H9 (cell line): ENCODE results near the gene TBC1D1. TPM values are rescaled to one million over a fixed set of nuclear protein-coding genes. Genes with fewer than 3 reads are reported as not detected.

Experiments used
- DNase-seq: peaks from one replicate; pipeline ENCODE4 v3.0.0-alpha.2; 2017
- H2AFZ ChIP-seq: one replicate; pipeline ENCODE4 v1.6.1; 2013; ENCODE audit warnings: mild to moderate bottlenecking, low read length, control low read depth, moderate library complexity
- H2AK5ac ChIP-seq: 2 replicates; pipeline ENCODE4 v1.6.1; 2013; ENCODE audit warnings: low read length, control low read depth, mixed read lengths; ENCODE audit not compliant: insufficient read length
- H2BK120ac ChIP-seq: one replicate; pipeline ENCODE4 v1.6.1; 2013; ENCODE audit warnings: low read depth, mild to moderate bottlenecking, low read length, control low read depth, inconsistent platforms; ENCODE audit not compliant: poor library complexity, severe bottlenecking
- H2BK12ac ChIP-seq: 2 replicates; pipeline ENCODE4 v1.6.1; 2013; ENCODE audit warnings: low read length, control low read depth, mixed read lengths, low read depth; ENCODE audit not compliant: insufficient read length
- H2BK15ac ChIP-seq: 2 replicates; pipeline ENCODE4 v1.6.1; 2013; ENCODE audit warnings: low read depth, low read length, control low read depth
- H2BK20ac ChIP-seq: one replicate; pipeline ENCODE4 v1.6.1; 2013; ENCODE audit warnings: low read depth, mild to moderate bottlenecking, low read length, control low read depth, inconsistent platforms; ENCODE audit not compliant: poor library complexity, severe bottlenecking
- H2BK5ac ChIP-seq: 2 replicates; pipeline ENCODE4 v1.6.1; 2013; ENCODE audit warnings: low read length, control low read depth, mixed read lengths; ENCODE audit not compliant: insufficient read length
- H3K14ac ChIP-seq: 2 replicates; pipeline ENCODE4 v1.6.1; 2013; ENCODE audit warnings: low read length, control low read depth; ENCODE audit not compliant: insufficient read depth
- H3K18ac ChIP-seq: 2 replicates; pipeline ENCODE4 v1.6.1; 2013; ENCODE audit warnings: low read depth, mild to moderate bottlenecking, mixed read lengths, low read length, control low read depth; ENCODE audit not compliant: insufficient read length
- H3K23ac ChIP-seq: 2 replicates; pipeline ENCODE4 v1.6.1; 2013; ENCODE audit warnings: low read length, control low read depth, mixed read lengths, low read depth; ENCODE audit not compliant: insufficient read length
- H3K23me2 ChIP-seq: 2 replicates; pipeline ENCODE4 v1.6.1; 2013; ENCODE audit warnings: low read depth, mild to moderate bottlenecking, mixed read lengths, low read length, control low read depth; ENCODE audit not compliant: insufficient read length, poor library complexity, severe bottlenecking
- H3K27ac ChIP-seq: 2 replicates; pipeline ENCODE4 v1.5.1; 2013; ENCODE audit warnings: low read length, control low read depth, mixed read lengths, low read depth; ENCODE audit not compliant: insufficient read length
- H3K27me3 ChIP-seq: 2 replicates; pipeline ENCODE4 v1.6.1; 2013; ENCODE audit warnings: low read length, control low read depth, inconsistent platforms; ENCODE audit not compliant: insufficient read depth
- H3K4ac ChIP-seq: 2 replicates; pipeline ENCODE4 v1.6.1; 2013; ENCODE audit warnings: low read depth, mild to moderate bottlenecking, control low read depth, inconsistent platforms, low read length, moderate library complexity
- H3K4me1 ChIP-seq: 2 replicates; pipeline ENCODE4 v1.6.1; 2013; ENCODE audit warnings: low read length, control low read depth, inconsistent platforms; ENCODE audit not compliant: insufficient read depth
- H3K4me2 ChIP-seq: 2 replicates; pipeline ENCODE4 v1.6.1; 2013; ENCODE audit warnings: low read length, control low read depth, mixed read lengths; ENCODE audit not compliant: insufficient read length, insufficient read depth
- H3K56ac ChIP-seq: 2 replicates; pipeline ENCODE4 v1.6.1; 2013; ENCODE audit warnings: low read depth, mild to moderate bottlenecking, mixed read lengths, low read length, control low read depth; ENCODE audit not compliant: insufficient read length
- H3K79me1 ChIP-seq: 2 replicates; pipeline ENCODE4 v1.6.1; 2013; ENCODE audit warnings: low read depth, mild to moderate bottlenecking, moderate library complexity, low read length, control low read depth, inconsistent platforms; ENCODE audit not compliant: insufficient read depth, poor library complexity, severe bottlenecking
- H3K79me2 ChIP-seq: 2 replicates; pipeline ENCODE4 v1.6.1; 2013; ENCODE audit warnings: low read length, control low read depth, inconsistent platforms; ENCODE audit not compliant: insufficient read depth
- H3K9ac ChIP-seq: 2 replicates; pipeline ENCODE4 v1.6.1; 2013; ENCODE audit warnings: low read length, control low read depth, mixed read lengths; ENCODE audit not compliant: insufficient read length; ENCODE audit errors: extremely low read depth
- H3K9me3 ChIP-seq: one replicate; pipeline ENCODE4 v1.6.1; 2013; ENCODE audit warnings: low read depth, low read length, inconsistent platforms; ENCODE audit not compliant: control insufficient read depth
- H3T11ph ChIP-seq: one replicate; pipeline ENCODE4 v1.6.1; 2013; ENCODE audit warnings: mild to moderate bottlenecking, low read length, control low read depth, inconsistent platforms
- H4K20me1 ChIP-seq: one replicate; pipeline ENCODE4 v1.6.1; 2013; ENCODE audit not compliant: control insufficient read depth, insufficient read length, insufficient read depth
- H4K5ac ChIP-seq: 2 replicates; pipeline ENCODE4 v1.6.1; 2013; ENCODE audit warnings: low read depth, mild to moderate bottlenecking, mixed read lengths, low read length, control low read depth; ENCODE audit not compliant: insufficient read length
- H4K8ac ChIP-seq: replicated peaks from 2 replicates; pipeline ENCODE4 v1.6.1; 2013; ENCODE audit warnings: low read length, control low read depth, mixed read lengths, low read depth; ENCODE audit not compliant: insufficient read length
- H4K91ac ChIP-seq: 2 replicates; pipeline ENCODE4 v1.6.1; 2013; ENCODE audit warnings: low read depth, mild to moderate bottlenecking, moderate library complexity, mixed read lengths, low read length, control low read depth; ENCODE audit not compliant: insufficient read length
- H3K27ac Mint-ChIP-seq, 3 experiments: 2 replicates in 2 of 3; 3 replicates in 1 of 3; pipeline ENCODE4 v1.8.0; 2020 to 2021; ENCODE audit warnings: mixed read lengths in 3 of 3, mild to moderate bottlenecking in 1 of 3, moderate library complexity in 1 of 3
- H3K27me3 Mint-ChIP-seq: 2 replicates; pipeline ENCODE4 v1.8.0; 2021; ENCODE audit warnings: low read depth, mild to moderate bottlenecking, moderate library complexity, mixed read lengths
- H3K36me3 Mint-ChIP-seq, 3 experiments: 2 replicates in 2 of 3; 3 replicates in 1 of 3; pipeline ENCODE4 v1.8.0; 2020 to 2021; ENCODE audit warnings: low read depth in 3 of 3, mixed read lengths in 3 of 3; ENCODE audit not compliant: insufficient read depth in 1 of 3
- H3K4me1 Mint-ChIP-seq, 2 experiments: 2 replicates each; pipeline ENCODE4 v1.8.0; 2020; ENCODE audit warnings: mixed read lengths in 2 of 2
- H3K4me3 Mint-ChIP-seq, 2 experiments: 2 replicates in 1 of 2; 3 replicates in 1 of 2; pipeline ENCODE4 v1.8.0; 2020 to 2021; ENCODE audit warnings: mild to moderate bottlenecking in 2 of 2, mixed read lengths in 2 of 2, moderate library complexity in 1 of 2
- H3K9me3 Mint-ChIP-seq, 2 experiments: 2 replicates in 1 of 2; 3 replicates in 1 of 2; pipeline ENCODE4 v1.8.0; 2020; ENCODE audit warnings: mild to moderate bottlenecking in 2 of 2, mixed read lengths in 2 of 2, moderate library complexity in 1 of 2
- CTCF ChIP-seq: fragments of 200-600 bp; sonication (generic); conservative IDR thresholded peaks from 3 replicates; pipeline ENCODE4 v1.8.0; 2021; ENCODE audit warnings: antibody characterized with exemption, mild to moderate bottlenecking
- WGBS: extraction: QIAGEN DNeasy Blood & Tissue Kit; methylation state at CpG from one replicate; pipeline ENCODE4 v1.1.7; 2013; ENCODE audit warnings: missing lambda C conversion rate, low lambda C conversion rate, mixed read lengths; ENCODE audit not compliant: insufficient read length; ENCODE audit errors: extremely low coverage; 5-methylcytosine and 5-hydroxymethylcytosine counted together
- total RNA-seq: library from RNA; stranded (reverse); gene quantifications from 2 replicates; pipeline ENCODE4 v1.2.1, GENCODE V29; 2021

The TBC1D1 gene
- total RNA-seq, 1 experiment from 2014 or later: 109 TPM

GRCh38 chr4:38014421-38014852 is 123.6 kb downstream of the TBC1D1 start:
- Histone ChIP-seq H3K23ac (no peak overlapping the region), H3K56ac (no peak overlapping the region), H2BK12ac (no peak overlapping the region), H3K4me1 (no peaks in the 10 kb centered on the region), H2BK15ac (no peak overlapping the region), H3K79me2 (no peaks in the 10 kb centered on the region), H3K9ac (no peak overlapping the region), H3K4ac (no peak overlapping the region), H3K9me3 (no peaks in the 10 kb centered on the region), H2BK5ac (no peak overlapping the region), H3T11ph (no peak overlapping the region), H2AFZ (no peak overlapping the region), H4K20me1 (no peaks in the 10 kb centered on the region), H3K27me3 (no peaks in the 10 kb centered on the region), H3K4me2 (no peak overlapping the region), H2AK5ac (no peak overlapping the region), H3K18ac (no peak overlapping the region), H2BK20ac (no peak overlapping the region), H2BK120ac (no peak overlapping the region), H3K14ac (no peak overlapping the region), H3K27ac (no peak overlapping the region), H4K5ac (no peak overlapping the region), H4K91ac (no peak overlapping the region), H3K23me2 (no peaks in the 10 kb centered on the region), H3K79me1 (no peaks in the 10 kb centered on the region), H4K8ac (no peak overlapping the region)
- no peak overlapping the region for H3K4me3 Mint-ChIP-seq
- TF ChIP-seq CTCF: no peak
- peaks cover 7 to 9% of the 10 kb centered on the region in 2 experiments for H3K4me1 Mint-ChIP-seq
- WGBS: no CpG with 5 or more reads among the region's 37 CpGs
- peaks cover 4 to 23% (median 8%) of the 10 kb centered on the region in 3 experiments; a peak in 6 of 7 replicates for H3K36me3 Mint-ChIP-seq
- no peak for DNase-seq
- H3K27me3 Mint-ChIP-seq: no peaks in the 10 kb centered on the region
- H3K9me3 Mint-ChIP-seq: no peaks in the 10 kb centered on the region
- peak overlapping the region in 2 of 3 experiments; percentile 13 to 51; a peak in 2 of 7 replicates for H3K27ac Mint-ChIP-seq
